GM21786 (cell line): ENCODE results near the gene C10orf143.
"Not testable (repeated sequence)": the region's sequence is repeated elsewhere in the genome, so short reads cannot be mapped to it uniquely, and the experiment has no call there.

Experiments used
- ATAC-seq: cut with Tn5 transposase; IDR thresholded peaks from one replicate; pipeline ENCODE4 v1.9.1; 2021; ENCODE audit not compliant: unreplicated experiment

The C10orf143 gene

DNA sequence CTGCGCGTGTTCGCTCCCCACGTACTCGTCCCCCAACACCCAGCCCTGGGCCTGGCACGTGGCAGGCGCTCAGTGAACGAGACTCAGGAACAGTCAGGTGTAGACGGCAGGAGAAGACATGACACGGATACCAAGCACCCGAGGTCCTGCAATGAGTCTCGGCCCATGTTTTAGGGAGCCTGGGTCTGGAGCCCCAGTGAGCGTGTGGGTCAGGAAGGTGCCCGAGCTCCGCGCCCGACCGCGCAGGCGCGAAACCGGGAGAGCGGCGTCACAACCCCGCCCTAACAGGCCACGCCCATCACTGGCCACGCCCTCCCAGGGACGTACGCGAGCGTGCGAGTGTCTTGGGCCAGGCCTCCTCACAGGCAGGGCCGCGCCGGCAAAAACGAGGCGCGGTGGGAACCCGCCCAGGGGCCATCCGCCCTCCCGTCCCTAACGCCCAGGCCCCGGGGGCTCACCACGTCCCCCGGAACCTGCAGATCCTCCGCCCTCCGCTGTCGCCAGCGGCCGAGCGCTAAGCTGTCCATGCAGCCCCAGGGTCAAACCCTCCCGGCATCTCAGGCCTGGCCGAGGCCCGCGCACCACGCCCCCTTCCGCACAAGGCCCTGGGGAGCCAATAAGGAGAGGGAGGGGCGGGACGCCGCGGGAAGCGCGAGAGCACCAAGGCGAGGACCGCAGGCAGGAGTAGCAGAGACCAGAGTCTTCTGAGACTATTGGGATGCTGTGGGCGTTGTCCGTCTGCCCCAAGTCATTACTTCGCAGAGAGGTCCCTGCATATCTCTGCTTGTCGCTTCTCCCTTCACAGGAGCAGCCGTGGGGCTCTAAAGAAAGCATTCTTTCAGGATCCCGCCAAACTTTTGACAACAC, at the start of gene C10orf143:
Gene C10orf143, minus strand, starts transcription at position 585 of the 867 bp plus-strand sequence. Its CDS starts 58 bp downstream, at position 527.
- ATAC-seq = peak; percentile 80

DNA sequence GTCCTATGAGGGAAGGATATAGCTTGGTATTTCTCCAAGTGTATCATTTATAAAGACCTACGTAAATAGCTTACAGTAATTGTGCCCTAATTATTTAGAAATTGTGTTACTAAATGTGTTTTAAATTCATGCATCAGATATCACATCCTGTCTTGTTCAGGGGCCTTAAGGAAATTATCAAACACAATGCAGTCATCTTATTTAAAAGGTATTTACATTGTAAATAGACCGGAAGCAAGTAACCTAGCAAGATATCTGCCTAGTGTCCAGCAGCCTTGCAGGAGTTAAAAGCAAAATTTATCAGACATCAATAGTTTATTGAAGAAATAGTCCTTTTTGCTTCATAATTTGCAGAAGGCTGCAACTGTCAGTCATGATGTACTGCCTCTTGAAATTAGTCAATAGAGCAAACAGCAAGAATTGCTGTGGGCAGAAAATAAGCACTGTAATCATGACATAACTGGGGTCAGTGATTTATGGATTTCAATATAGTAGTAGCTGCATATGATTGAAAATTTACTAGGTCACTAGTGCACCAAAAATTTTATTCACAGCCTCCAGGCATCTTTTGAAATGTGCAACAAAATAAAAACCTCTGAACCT, 48.7 kb upstream of the C10orf143 start:
- ATAC-seq = no peak

DNA sequence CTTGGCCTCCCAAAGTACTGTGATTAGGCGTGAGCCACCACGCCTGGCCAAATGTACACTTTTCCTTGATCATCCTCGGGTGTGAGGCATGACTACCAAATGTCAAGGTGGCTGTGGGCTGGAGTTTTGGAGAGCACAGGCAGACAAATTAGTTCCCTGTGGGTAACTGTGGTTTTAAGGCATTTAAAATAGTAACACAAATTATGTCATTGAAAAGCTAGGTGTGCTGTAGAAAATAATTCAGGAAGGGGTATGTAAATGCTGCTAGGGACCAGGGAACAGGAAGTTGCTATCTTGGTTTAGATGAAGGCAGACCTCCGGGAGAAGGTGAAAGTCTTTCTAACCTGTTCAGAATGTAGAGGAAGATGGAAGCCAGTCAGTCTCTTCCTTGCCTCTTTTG, 35.4 kb upstream of the C10orf143 start:
- no peak for ATAC-seq

DNA sequence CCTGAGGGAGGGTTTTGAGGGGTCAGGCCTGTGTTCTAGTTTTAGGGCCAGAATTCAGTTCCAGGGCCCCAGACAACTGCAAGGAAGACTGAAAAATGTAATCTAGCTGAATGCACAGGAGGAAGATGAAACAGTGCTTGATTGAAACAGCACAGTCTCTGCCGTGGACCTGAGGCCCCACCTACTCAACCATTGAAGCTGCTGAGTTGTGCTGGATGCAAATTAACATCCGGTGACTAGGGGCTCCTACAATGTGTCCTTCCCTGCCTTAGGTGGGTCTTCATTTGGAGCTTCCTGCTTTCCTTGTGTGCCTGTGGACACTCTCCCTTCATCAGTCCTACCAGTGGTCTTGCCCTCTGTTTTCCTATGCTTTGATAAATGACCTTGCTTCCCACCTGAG, 31.2 kb upstream of the C10orf143 start:
- ATAC-seq = peak; percentile 88

DNA sequence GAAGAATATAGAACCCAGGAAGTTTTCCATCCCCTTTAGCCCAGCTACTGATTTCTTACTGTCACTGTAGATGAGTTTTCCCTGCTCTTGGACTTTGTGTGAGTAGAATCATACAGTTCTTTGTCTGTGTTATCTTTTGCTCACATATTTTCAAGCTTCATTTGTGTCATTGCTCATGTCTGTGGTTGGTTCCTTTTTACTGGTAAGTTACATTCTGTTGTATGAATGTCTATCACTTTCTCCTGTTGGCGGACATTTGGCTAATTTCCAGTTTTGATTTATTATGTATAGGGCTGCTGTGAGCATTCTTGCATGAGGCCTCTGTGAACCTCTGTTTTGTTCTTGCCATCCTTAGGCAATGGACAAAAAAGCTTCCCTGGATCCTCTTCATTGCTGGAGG, 30.8 kb upstream of the C10orf143 start:
- peak; percentile 41 for ATAC-seq

DNA sequence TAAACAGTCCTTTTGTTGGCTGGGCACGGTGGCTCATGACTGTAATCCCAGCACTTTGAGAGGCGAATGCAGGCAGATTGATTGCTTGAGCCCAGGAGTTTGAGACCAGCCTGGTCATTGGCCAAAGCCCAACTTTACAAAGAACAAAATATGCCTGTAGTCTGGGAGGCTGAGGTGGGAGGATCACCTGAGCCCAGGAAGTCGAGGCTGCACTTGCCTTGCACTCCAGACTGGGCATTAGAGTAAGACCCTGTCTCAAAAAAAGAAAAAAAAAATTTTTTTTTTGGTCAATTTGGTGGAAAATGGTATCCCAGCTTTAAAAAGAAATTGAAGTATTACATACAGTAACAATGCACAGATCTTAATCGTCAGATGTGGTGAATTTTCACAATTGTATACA, 30.4 kb upstream of the C10orf143 start:
- ATAC-seq = no peak

DNA sequence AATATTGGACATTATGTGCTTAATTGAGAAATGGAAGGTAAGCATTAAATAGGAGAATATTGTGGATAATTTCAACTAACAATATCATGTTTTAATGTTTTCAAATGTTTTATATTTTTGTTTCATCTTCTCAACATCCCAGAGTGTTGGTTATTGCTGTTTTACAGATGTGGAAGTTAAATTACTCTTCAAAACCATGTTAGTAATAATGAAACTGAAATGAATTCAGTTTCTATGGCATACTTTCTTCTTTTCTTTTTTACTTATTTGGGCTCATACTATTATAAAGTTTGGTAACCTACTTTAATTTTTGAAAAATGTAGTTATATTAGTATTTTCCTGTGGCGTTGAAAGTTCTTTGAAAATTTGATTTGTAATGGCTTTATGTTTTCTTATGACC, 29.8 kb upstream of the C10orf143 start:
- ATAC-seq = no peak

DNA sequence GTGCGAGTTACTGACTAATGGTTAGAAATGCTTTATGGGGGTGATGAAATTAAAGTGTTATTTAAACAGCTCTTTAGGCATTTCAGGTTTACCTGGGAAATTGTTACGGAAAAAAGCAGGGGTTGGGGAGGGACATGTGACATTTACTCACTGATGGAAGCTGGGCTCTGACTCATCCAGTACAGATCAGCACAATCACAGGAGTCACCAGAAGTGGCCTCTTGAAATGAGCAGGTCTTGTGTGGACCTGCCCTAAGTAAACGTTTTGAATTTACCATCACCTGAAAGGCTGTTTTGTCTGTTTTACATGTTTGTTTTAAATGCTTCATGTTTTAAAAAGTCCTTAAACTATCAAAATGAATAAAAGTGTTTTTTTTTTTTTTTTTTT, 27.8 kb upstream of the C10orf143 start:
- no peak for ATAC-seq

DNA sequence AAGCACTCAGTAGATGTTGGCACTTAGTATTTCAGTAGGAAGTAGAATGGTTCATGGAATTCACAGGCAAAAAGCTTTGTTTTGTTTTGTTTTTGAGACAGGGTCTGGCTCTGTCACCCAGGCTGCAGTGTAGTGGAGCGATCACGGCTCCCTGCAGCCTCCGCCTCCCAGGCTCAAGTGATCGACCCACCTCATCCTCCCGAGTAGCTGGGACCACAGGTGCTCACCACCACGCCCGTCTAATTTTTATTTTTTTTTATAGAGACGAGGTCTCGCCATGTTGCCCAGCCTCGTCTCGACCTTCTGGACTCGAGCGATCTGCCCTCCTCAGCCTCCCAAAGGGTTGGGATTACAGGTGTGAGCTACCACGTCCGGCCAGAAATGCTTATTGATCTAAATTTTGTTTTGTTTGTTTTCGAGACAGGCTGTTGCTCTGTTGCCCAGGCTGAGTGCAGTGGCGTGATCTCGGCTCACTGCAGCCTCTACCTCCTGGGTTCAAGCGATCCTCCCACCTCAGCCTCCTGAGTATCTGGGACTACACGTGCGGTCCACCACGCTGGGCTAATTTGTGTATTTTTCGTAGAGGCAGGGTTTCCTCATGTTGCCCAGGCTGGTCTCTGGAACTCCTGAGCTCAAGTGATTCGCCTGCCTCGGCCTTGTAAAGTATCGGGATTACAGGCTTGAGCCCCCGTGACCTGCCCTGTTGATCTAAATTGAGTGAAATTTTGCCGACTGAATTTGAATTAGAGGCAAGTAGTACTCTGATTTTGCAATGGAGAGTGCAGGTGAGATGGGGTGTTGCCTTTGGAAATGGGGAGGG, 27.2 kb upstream of the C10orf143 start:
- no peak for ATAC-seq

DNA sequence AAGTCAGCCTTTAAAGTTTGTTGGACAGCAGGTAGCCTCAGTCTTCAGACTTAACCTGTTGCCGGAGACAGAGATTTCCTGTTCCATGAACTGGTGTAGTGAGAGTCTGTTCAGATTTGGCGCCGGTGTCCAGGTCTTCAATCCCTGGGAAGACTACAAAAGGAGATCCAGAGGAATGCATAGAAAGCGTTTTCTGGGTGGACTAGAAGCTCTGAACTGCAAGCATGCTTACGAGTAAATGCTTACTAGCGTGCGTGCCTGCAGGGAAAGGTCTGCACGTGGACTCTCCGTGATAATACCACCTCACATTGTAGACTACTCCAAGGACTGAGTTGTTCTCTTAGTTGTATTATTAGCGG, 26.4 kb upstream of the C10orf143 start:
- no peak for ATAC-seq

DNA sequence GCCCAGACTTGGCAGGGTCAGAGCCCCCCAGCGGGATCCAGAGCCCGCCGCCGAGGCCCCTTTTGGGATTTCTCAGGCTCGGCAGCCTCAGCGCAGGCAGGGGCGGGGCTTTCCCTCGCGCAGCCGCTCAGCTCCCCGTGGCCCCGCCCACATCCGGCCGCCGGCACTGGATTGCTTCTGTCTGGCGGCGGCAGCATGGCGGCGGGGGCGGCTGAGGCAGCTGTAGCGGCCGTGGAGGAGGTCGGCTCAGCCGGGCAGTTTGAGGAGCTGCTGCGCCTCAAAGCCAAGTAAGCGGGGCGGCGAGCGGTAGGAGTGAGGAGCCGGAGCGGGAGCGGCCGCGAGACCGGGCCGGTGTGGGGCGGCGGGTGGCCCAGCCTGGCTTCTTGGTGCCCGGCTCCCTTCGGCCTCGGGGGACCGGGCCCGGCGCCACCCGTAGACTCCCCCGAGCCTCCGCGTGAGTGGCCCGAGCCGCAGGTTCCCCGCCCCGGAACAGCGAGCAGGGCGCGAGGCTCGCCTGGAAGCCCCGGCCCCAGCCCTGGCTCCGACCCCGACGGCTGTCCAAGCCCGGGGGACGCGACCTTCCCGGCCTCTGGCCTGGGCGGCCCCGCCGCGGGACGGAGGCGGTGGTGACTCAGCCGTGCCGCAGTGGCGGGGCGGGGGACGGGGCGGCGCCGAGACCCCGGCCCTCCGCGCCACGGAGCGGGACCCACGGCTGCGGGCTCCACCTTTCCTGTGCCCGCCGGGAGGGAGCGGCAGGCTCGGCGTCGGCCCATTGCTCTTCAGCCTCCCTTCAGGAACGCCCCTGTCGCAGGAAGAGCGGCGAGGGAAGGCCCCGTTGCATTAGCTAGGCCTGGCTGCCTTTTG, 25.8 kb upstream of the C10orf143 start, which contains the start of gene GLRX3:
Gene GLRX3, plus strand, starts transcription at position 166 of the 864 bp plus-strand sequence. Its CDS starts 30 bp downstream, at position 196.
- peak; percentile 76 for ATAC-seq

DNA sequence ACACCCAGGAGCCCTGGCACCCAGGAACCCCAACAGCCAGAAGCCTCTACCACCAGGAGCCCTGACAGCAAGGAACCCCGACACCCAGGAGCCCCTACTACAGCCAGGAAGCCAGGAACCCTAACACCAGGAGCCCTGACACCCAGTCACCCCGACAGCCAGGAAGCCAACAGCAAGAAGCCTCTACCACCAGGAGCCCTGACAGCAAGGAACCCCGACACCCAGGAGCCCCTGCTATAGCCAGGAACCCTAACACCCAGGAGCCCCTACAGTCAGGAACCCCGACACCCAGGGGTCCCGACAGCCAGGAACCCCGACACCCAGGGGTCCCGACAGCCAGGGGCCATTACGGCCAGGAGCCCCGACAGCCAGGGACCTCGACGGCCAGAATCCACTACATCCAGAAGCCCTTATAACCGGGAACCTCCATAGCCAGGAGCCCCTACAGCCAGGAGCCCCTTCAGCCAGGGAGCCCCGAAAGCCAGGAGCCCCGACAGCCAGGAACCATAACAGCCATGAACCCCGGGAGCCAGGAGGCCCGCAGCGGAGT, 25.1 kb upstream of the C10orf143 start:
- ATAC-seq = no peak

DNA sequence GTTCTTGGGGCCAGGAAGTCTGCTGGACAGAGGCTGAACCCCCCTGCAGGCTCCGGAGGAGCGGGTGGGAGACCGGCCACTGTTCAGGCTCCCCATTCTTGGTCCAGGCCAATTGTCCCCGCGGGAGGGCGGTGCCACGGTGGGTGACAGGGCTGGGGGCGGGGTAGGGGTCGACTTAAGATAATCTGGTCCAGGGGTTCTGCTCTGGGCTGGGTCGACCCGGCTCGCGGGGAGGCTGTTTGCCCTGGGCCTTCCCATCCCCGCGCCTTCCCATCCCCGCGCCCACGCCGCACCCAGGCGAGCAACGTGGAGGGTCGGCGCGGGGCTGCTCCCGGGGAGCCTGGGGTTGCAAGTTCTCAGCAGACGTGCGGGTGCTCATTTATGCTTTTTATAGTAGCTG, 18.3 kb upstream of the C10orf143 start:
- ATAC-seq = no peak

DNA sequence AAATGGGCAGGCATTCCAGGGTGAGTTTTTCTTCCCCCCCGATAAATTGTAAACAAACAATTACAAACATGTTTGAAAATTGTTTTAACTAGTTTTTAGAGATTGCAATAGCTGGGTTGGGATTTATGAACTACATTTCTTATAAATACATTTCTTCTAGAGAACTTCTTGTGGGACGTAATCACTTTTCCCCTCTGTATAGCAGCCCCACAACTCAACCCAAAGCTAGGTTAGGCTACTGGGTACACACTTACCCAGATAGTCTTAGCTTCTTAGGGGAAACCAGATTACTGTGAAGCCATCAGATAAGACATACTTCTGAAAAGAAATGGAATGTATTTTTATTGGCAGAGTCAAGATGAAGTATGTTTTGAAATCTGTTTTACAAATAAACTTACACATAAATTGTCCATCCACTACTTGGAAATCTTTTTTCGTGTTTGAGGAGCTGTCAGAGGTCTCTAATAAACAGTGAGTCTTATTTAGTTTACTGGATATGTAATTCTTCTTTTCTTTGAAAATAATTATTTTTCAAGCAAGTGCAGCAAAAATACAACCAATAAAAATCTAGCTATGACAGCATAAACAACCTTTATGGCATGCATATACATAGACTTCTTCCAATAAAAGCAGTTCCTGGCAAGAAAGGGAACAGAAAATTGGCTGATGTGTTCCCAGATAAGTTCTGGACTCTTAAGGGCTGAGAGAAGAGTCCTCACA, 17.6 kb upstream of the C10orf143 start:
- ATAC-seq = no peak

DNA sequence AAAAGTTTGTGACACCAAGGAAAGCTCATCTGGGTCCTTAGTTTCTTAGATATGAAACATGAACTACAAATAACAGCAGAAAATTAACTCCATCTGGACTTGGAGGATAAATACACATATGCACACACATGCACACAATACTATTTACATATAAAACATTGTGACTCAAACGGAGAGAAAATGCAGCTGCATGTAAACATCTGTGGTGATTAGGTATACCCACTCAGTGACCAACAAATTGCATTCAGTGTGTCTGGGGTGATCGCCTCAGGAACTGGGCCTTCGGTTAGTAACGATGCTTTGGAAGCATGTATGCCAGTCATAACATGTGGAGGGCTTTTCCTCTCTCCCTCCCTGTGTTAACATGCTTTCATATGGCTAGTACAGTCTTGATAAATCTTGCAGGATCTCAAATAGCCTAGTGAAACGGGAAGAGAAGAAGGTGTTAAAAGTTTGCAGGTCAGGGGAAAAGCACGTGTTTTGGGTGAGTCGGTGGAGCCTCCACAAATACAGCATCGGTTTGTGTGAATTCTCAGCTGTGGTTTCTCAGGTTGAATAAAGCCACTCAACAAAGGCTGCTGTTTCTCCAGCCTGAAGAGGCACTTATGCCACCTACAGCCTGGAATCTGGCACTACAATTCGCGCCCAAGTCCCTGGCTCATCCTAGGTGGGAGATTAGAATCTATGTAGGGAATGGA, 16.9 kb upstream of the C10orf143 start:
- peak; percentile 98 for ATAC-seq

DNA sequence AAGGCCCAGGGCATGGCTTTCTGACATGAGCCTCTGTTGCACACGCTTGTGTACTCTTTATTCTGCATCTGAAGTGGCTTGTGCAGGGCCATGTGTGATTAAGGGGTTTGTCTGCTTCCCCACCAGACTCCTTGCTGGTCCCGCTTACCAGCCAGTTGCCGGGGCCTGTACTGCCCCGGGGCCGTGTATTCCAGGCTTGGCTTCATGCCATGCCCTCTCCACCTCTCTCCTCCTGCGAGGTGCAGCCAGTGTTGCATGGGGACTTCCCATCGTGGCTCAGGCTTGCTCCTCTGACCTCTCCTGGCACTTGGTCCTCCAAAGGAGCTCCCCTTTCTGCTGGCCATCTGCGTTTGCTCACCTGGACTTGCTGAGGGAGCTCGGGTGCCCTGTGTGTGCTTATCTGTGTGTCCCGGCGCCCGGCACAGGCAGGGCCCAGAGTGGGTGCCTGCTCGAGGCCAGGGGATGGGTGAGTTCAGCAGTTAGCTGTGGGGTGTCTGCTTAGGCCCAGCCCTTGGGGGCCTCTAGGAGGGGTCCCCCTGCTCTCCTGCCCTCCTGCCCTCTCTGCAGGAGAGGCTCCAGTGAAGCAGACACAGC, 11.0 kb upstream of the C10orf143 start:
- no peak for ATAC-seq

DNA sequence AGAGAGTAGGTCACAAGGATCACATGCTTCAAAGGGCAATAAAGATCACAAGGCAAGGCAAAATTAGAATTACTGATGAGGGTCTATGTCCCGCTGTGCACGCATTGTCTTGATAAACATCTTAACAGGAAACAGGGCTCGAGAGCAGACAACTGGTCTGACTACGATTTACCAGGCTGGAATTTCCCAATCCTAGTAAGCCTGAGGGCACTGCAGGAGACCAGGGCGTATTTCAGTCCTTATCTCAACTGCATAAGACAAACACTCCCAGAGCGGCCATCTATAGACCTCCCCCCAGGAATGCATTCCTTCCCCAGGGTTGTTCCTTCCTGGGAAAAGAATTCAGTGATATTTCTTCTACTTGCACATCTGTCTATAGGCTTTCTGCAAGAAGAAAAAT, 6.9 kb upstream of the C10orf143 start:
- not testable (repeated sequence) for ATAC-seq

DNA sequence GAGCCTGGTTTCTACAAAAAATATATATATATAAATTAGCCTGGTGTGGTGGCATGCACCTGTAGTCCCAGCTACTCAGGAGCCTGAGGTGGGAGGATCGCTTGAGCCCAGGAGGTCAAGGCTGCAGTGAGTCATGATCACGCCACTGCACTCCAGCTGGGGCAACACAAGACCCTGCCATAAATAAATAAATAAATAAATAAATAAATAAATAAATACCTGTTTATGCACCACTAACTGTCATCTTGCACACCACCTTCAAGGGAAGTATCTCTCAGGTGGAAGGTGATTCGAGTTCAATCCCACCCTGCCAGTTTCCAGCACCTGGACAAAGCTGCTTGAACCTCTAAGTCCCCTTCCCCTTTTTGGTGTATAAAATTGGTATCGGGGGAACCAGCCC, 6.3 kb upstream of the C10orf143 start:
- ATAC-seq = not testable (repeated sequence)

DNA sequence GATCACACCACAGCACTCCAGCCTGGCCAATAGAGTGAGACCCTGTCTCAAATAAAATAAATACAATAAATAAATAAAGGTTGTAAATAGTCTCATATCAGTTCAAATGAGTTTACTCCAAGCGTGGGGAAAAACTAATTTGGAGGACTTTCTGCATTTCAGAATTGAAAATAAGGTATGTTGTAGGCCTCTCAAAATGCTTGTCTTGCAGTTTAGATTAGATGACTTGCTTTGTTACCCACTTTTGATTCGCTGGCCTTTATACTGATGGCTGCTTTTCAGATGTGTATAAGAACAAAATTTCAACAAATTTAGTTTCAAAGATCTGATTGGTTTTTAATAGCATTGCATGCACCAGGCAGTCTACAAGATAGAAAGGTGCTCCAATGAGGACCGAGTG, 2.2 kb upstream of the C10orf143 start:
- ATAC-seq = no peak
